Mesendoderm (in vitro differentiated cells): ENCODE data around the gene PBX1.

Source experiments
- DNase-seq: peaks from one replicate; pipeline ENCODE4 v3.0.0; 2013
- H2AK5ac ChIP-seq: 2 replicates; pipeline ENCODE4 v1.6.1; 2013; ENCODE audit warnings: low read length, inconsistent platforms
- H2BK120ac ChIP-seq: 2 replicates; pipeline ENCODE4 v1.6.1; 2013; ENCODE audit warnings: low read depth, mild to moderate bottlenecking, low read length, moderate library complexity, mixed read lengths
- H2BK15ac ChIP-seq: replicated peaks from 2 replicates; pipeline ENCODE4 v1.6.1; 2013; ENCODE audit warnings: low read depth, mild to moderate bottlenecking, moderate library complexity
- H2BK5ac ChIP-seq: 2 replicates; pipeline ENCODE4 v1.6.1; 2013; ENCODE audit warnings: low read length, inconsistent platforms
- H3K18ac ChIP-seq: 2 replicates; pipeline ENCODE4 v1.6.1; 2013; ENCODE audit warnings: mild to moderate bottlenecking, low read length, mixed read lengths
- H3K23ac ChIP-seq: one replicate; pipeline ENCODE4 v1.6.1; 2013; ENCODE audit warnings: low read length
- H3K27ac ChIP-seq: 2 replicates; pipeline ENCODE4 v1.5.1; 2013; ENCODE audit warnings: low read depth, mild to moderate bottlenecking, inconsistent platforms, low read length, moderate library complexity
- H3K27me3 ChIP-seq: 2 replicates; pipeline ENCODE4 v1.6.1; 2013; ENCODE audit warnings: low read length, control low read depth, mild to moderate bottlenecking, inconsistent platforms; ENCODE audit not compliant: insufficient read depth, poor library complexity
- H3K36me3 ChIP-seq: 2 replicates; pipeline ENCODE4 v1.6.1; 2013; ENCODE audit warnings: low read length, inconsistent platforms; ENCODE audit not compliant: control insufficient read depth, insufficient read depth
- H3K4ac ChIP-seq: one replicate; pipeline ENCODE4 v1.6.1; 2013; ENCODE audit warnings: low read depth, mild to moderate bottlenecking, low read length, moderate library complexity
- H3K4me1 ChIP-seq: 2 replicates; pipeline ENCODE4 v1.6.1; 2013; ENCODE audit warnings: low read depth, low read length, inconsistent platforms; ENCODE audit not compliant: control insufficient read depth
- H3K4me2 ChIP-seq: 2 replicates; pipeline ENCODE4 v1.6.1; 2013; ENCODE audit warnings: low read length
- H3K4me3 ChIP-seq: 2 replicates; pipeline ENCODE4 v1.5.1; 2013; ENCODE audit warnings: mild to moderate bottlenecking, low read length
- H3K56ac ChIP-seq: one replicate; pipeline ENCODE4 v1.6.1; 2013; ENCODE audit warnings: low read length
- H3K79me1 ChIP-seq: 2 replicates; pipeline ENCODE4 v1.6.1; 2013; ENCODE audit warnings: low read length, inconsistent platforms
- H3K79me2 ChIP-seq: 2 replicates; pipeline ENCODE4 v1.6.1; 2013; ENCODE audit warnings: mild to moderate bottlenecking, low read length; ENCODE audit not compliant: control insufficient read depth, insufficient read depth
- H3K9ac ChIP-seq: 2 replicates; pipeline ENCODE4 v1.6.1; 2013; ENCODE audit warnings: low read length, inconsistent platforms
- H4K5ac ChIP-seq: one replicate; pipeline ENCODE4 v1.6.1; 2013; ENCODE audit warnings: low read length
- H4K8ac ChIP-seq: one replicate; pipeline ENCODE4 v1.6.1; 2013; ENCODE audit warnings: low read depth, mild to moderate bottlenecking, control low read depth, low read length, moderate library complexity
- WGBS: extraction: QIAGEN DNeasy Blood & Tissue Kit; methylation state at CpG from one replicate; pipeline ENCODE4 v1.1.7; 2013; ENCODE audit warnings: low lambda C conversion rate, missing lambda C conversion rate; ENCODE audit not compliant: insufficient coverage; ENCODE audit errors: extremely low coverage; 5-methylcytosine and 5-hydroxymethylcytosine counted together

PBX1 gene

DNA sequence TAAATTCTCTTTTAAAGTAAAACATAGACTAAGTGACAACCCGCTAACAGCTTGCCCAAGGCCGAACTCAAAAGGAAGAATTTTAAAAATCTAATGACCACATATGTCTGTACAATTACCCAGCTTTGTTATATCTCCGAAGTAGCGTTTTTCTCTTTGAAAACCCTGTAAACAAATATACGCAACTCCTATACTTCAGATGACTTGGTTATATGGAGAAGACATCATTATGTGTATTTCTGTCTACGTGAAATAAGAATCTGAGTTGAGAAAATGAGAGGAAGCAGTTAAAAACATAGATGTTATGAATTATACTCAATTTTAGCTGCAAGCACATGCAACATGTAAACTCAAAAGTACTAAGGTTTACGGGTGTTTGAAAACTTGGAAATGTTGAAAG is 2.0 kb downstream of the PBX1 start:
- no peak overlapping the region for H3K4me2 ChIP-seq
- DNase-seq: no peak
- no peak overlapping the region for H3K27ac ChIP-seq
- no peaks in the 10 kb centered on the region for H3K27me3 ChIP-seq
- H2AK5ac ChIP-seq: no peak overlapping the region
- peak overlapping the region; percentile 47 for H3K4me3 ChIP-seq
- H3K79me1 ChIP-seq: peaks cover 3% of the 10 kb centered on the region
- H3K56ac ChIP-seq: peak overlapping the region; percentile 69
- H3K23ac ChIP-seq: no peak overlapping the region
- no CpG with 5 or more reads among the region's 7 CpGs for WGBS
- H4K5ac ChIP-seq: no peak overlapping the region
- H3K4ac ChIP-seq: no peak overlapping the region
- H2BK120ac ChIP-seq: no peak overlapping the region
- H3K4me1 ChIP-seq: peaks cover 3% of the 10 kb centered on the region
- no peak overlapping the region for H2BK15ac ChIP-seq
- peaks cover 15% of the 10 kb centered on the region for H3K79me2 ChIP-seq
- no peak overlapping the region for H3K18ac ChIP-seq
- H2BK5ac ChIP-seq: no peak overlapping the region
- no peaks in the 10 kb centered on the region for H3K36me3 ChIP-seq
- no peak overlapping the region for H4K8ac ChIP-seq
- H3K9ac ChIP-seq: peak overlapping the region; percentile 68

DNA sequence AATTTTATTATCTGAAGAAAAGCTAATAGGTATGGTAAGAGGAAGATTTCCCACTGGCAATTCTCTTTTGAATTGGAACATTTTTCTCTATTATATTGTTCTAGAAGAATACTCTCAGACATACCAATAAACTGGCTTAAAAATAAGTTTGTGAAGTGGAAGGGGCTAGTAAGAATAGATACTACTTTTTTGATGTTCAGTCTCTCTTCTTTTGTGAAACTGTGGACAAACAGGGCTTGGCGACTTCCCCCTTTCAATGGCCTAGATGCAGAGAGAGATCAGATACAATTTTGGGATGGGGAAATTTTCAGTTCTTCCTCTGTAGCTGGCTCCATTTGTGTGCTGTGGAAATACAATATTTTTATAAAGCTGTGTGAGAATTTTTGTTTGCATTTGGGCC is 2.5 kb downstream of the PBX1 start:
- no CpG with 5 or more reads among the region's 1 CpG for WGBS
- Histone ChIP-seq H4K5ac (no peak overlapping the region), H3K56ac (no peak overlapping the region), H2AK5ac (no peak overlapping the region), H2BK120ac (no peak overlapping the region), H3K18ac (no peak overlapping the region), H4K8ac (no peak overlapping the region), H3K4me1 (peaks cover 3% of the 10 kb centered on the region), H3K27me3 (no peaks in the 10 kb centered on the region), H3K27ac (no peak overlapping the region), H3K79me1 (peaks cover 3% of the 10 kb centered on the region), H2BK5ac (no peak overlapping the region), H3K4ac (no peak overlapping the region), H3K4me3 (no peak overlapping the region), H3K36me3 (no peaks in the 10 kb centered on the region), H3K4me2 (no peak overlapping the region), H3K9ac (no peak overlapping the region), H3K79me2 (peaks cover 15% of the 10 kb centered on the region), H2BK15ac (no peak overlapping the region), H3K23ac (no peak overlapping the region)
- no peak for DNase-seq

DNA sequence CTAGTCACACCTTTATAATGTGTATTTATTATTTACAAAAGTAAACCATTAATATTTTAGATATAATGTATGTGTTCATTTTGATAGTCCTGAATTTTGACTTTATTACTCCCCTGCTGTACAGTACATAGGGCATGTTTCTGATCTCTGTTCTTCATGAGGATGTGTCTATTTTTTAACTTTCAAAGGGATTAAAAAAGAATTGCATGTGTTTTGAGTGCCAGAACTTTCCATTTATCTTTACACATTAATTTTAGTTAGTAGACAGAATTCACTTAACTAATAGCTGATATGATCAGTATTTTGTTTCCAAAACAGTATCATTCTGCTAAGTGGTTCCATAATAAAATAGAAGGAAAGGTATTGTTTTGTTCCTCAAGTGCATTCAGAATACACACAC is 3.1 kb downstream of the PBX1 start:
- no peak overlapping the region for H2BK15ac ChIP-seq
- H3K9ac ChIP-seq: no peak overlapping the region
- no peak overlapping the region for H3K23ac ChIP-seq
- H3K56ac ChIP-seq: no peak overlapping the region
- no peak overlapping the region for H3K18ac ChIP-seq
- no peak overlapping the region for H2BK5ac ChIP-seq
- H3K27ac ChIP-seq: no peak overlapping the region
- H3K79me2 ChIP-seq: peaks cover 17% of the 10 kb centered on the region
- no peak overlapping the region for H4K5ac ChIP-seq
- no peak overlapping the region for H3K4ac ChIP-seq
- H3K4me3 ChIP-seq: no peak overlapping the region
- no peak for DNase-seq
- no peak overlapping the region for H4K8ac ChIP-seq
- H3K4me2 ChIP-seq: no peak overlapping the region
- H3K36me3 ChIP-seq: no peaks in the 10 kb centered on the region
- peaks cover 3% of the 10 kb centered on the region for H3K79me1 ChIP-seq
- H3K27me3 ChIP-seq: no peaks in the 10 kb centered on the region
- no peak overlapping the region for H2BK120ac ChIP-seq
- H2AK5ac ChIP-seq: no peak overlapping the region
- H3K4me1 ChIP-seq: peaks cover 3% of the 10 kb centered on the region

GRCh38 chr1:164562511-164562910 is 3.5 kb downstream of the PBX1 start:
- Histone ChIP-seq H3K18ac (no peak overlapping the region), H3K4me1 (peaks cover 3% of the 10 kb centered on the region), H3K56ac (peak overlapping the region; percentile 19), H2BK5ac (no peak overlapping the region), H2BK120ac (no peak overlapping the region), H3K79me2 (peaks cover 19% of the 10 kb centered on the region), H3K4ac (no peak overlapping the region), H3K27ac (no peak overlapping the region), H2AK5ac (no peak overlapping the region), H4K5ac (no peak overlapping the region), H3K79me1 (peaks cover 4% of the 10 kb centered on the region), H3K36me3 (no peaks in the 10 kb centered on the region), H3K27me3 (no peaks in the 10 kb centered on the region), H4K8ac (no peak overlapping the region), H3K4me3 (no peak overlapping the region), H2BK15ac (peak overlapping the region; percentile 19), H3K23ac (no peak overlapping the region), H3K4me2 (no peak overlapping the region), H3K9ac (peak overlapping the region; percentile 20)
- WGBS: no CpG with 5 or more reads among the region's 4 CpGs
- DNase-seq: no peak

DNA sequence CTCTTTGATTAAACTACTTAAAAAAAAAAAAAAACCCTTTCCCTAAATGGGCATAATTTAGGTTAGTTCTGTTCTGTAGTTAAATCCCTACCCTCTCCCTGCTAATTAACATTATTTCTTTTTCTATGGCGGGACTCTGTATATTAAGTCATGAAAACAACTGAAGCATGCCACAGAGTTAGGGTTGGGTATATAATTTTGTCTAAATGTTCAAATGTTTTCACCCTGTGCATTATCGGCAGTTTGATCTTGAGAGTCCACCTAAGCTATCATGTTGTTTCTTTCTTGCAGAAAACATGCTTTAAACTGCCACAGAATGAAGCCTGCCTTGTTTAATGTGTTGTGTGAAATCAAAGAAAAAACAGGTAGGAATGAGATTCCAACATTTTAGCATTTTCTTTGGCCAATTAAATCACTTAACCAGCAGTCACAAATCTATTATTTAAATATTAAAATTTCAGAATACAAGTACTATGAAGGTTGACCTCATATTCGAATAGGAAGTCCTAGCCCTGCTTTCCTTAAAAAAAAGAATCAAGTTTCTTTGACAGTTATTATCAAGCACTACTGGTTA is 4.0 kb downstream of the PBX1 start:
- no peak overlapping the region for H2BK15ac ChIP-seq
- H3K79me1 ChIP-seq: peaks cover 4% of the 10 kb centered on the region
- H2AK5ac ChIP-seq: no peak overlapping the region
- no peak overlapping the region for H3K18ac ChIP-seq
- no peak overlapping the region for H3K4ac ChIP-seq
- no peak overlapping the region for H4K8ac ChIP-seq
- no peak overlapping the region for H3K4me3 ChIP-seq
- no peaks in the 10 kb centered on the region for H3K27me3 ChIP-seq
- no peak overlapping the region for H3K23ac ChIP-seq
- peaks cover 21% of the 10 kb centered on the region for H3K79me2 ChIP-seq
- DNase-seq: no peak
- no peak overlapping the region for H3K4me2 ChIP-seq
- H3K4me1 ChIP-seq: peaks cover 3% of the 10 kb centered on the region
- no peak overlapping the region for H4K5ac ChIP-seq
- no peak overlapping the region for H2BK5ac ChIP-seq
- H3K27ac ChIP-seq: no peak overlapping the region
- no peaks in the 10 kb centered on the region for H3K36me3 ChIP-seq
- no peak overlapping the region for H3K9ac ChIP-seq
- no peak overlapping the region for H3K56ac ChIP-seq
- H2BK120ac ChIP-seq: no peak overlapping the region
- no CpG with 5 or more reads among the region's 3 CpGs for WGBS

DNA sequence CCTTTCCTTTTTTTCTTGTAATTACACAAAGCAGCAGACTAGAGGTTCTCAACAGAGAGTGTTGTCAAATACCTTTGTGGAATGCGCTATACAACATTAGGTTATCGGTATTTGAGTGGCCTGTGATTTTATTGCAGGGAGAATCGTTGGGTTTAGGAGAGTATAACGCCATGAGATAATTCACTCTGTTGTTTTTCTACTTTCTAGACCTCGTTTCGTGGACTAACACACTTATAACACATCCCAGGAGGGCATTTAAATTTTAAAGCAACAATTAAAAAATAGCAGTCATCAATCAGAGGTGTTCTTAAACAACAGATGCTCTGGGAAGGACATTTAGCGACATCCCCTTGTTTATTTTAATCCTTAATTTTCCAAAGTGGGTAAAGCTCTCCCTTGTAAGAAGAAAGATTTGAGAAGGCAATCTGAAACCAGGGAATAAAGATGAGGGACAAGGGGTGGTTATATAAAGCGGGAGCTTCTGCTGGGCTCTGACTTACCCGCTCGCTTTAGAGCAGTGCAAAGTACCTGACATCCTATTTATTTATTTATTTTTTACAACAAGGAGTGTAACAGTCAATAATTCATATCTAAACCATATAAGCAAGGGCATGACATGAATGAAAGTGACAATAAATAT is 4.9 kb downstream of the PBX1 start:
- no peak overlapping the region for H3K56ac ChIP-seq
- H4K8ac ChIP-seq: no peak overlapping the region
- H4K5ac ChIP-seq: no peak overlapping the region
- no peak overlapping the region for H2BK5ac ChIP-seq
- no peak overlapping the region for H2BK120ac ChIP-seq
- H3K27ac ChIP-seq: no peak overlapping the region
- H3K23ac ChIP-seq: no peak overlapping the region
- H3K18ac ChIP-seq: no peak overlapping the region
- WGBS: no CpG with 5 or more reads among the region's 10 CpGs
- DNase-seq: no peak
- H3K9ac ChIP-seq: no peak overlapping the region
- peaks cover 3% of the 10 kb centered on the region for H3K4me1 ChIP-seq
- H2BK15ac ChIP-seq: peak overlapping the region; percentile 36
- H2AK5ac ChIP-seq: no peak overlapping the region
- no peaks in the 10 kb centered on the region for H3K27me3 ChIP-seq
- H3K79me1 ChIP-seq: peaks cover 6% of the 10 kb centered on the region
- H3K4me3 ChIP-seq: no peak overlapping the region
- H3K4me2 ChIP-seq: no peak overlapping the region
- no peaks in the 10 kb centered on the region for H3K36me3 ChIP-seq
- H3K79me2 ChIP-seq: peaks cover 23% of the 10 kb centered on the region
- H3K4ac ChIP-seq: no peak overlapping the region
